Measurements from ENCODE around the gene ENOX1.
"Not testable (repeated sequence)": the region's sequence is repeated elsewhere in the genome, so short reads cannot be mapped to it uniquely, and the experiment has no call there.

GRCh38 chr13:43168434-43168833 lies 618.3 kb downstream of the ENOX1 start:
- not testable (repeated sequence) for TF ChIP-seq POLR2A, CTCF (IDR thresholded peaks at IDR 0.05)
